Stromal cell of bone marrow (primary cell): ENCODE data around the gene RNU7-1.

Source experiments
- DNase-seq: peaks from one replicate; pipeline ENCODE4 v3.0.0-alpha.2; 2012; ENCODE audit warnings: low read depth

The RNU7-1 gene

GRCh38 chr12:6965026-6965661, 21.5 kb downstream of the RNU7-1 start:
- DNase-seq: peak; percentile 74

- no peak for DNase-seq
These were observed 22.1 kb downstream of the RNU7-1 start for GRCh38 chr12:6965714-6966113.

GRCh38 chr12:6966351-6966750, 22.7 kb downstream of the RNU7-1 start:
- no peak for DNase-seq

GRCh38 chr12:6967651-6968100, 24.1 kb downstream of the RNU7-1 start:
- no peak for DNase-seq

- DNase-seq: no peak
These were observed 24.8 kb downstream of the RNU7-1 start for GRCh38 chr12:6968426-6968825.

GRCh38 chr12:6970096-6970527, 26.5 kb downstream of the RNU7-1 start:
- DNase-seq: no peak

- no peak for DNase-seq
These were observed 30.6 kb downstream of the RNU7-1 start for GRCh38 chr12:6974180-6974579.

GRCh38 chr12:6975297-6976032, 31.8 kb downstream of the RNU7-1 start:
- no peak for DNase-seq

GRCh38 chr12:6977653-6978052, 34.0 kb downstream of the RNU7-1 start:
- no peak for DNase-seq

GRCh38 chr12:6978188-6978587, 34.6 kb downstream of the RNU7-1 start:
- no peak for DNase-seq

- DNase-seq: no peak
These were observed 35.0 kb downstream of the RNU7-1 start for GRCh38 chr12:6978611-6979011.

GRCh38 chr12:6979021-6979420, 35.4 kb downstream of the RNU7-1 start:
- DNase-seq: no peak

- no peak for DNase-seq
These were observed 35.8 kb downstream of the RNU7-1 start for GRCh38 chr12:6979453-6979852.

GRCh38 chr12:6980075-6980474, 36.5 kb downstream of the RNU7-1 start:
- no peak for DNase-seq

GRCh38 chr12:6980740-6981139, 37.1 kb downstream of the RNU7-1 start:
- no peak for DNase-seq

GRCh38 chr12:6981152-6982052, 37.8 kb downstream of the RNU7-1 start:
- no peak for DNase-seq

- DNase-seq: no peak
These were observed 38.9 kb downstream of the RNU7-1 start for GRCh38 chr12:6982532-6982931.

- no peak for DNase-seq
These were observed 44.4 kb downstream of the RNU7-1 start for GRCh38 chr12:6987956-6988553.
